Esophagus squamous epithelium (tissue), 4 donors: ENCODE data around the gene PLEKHM3.

Experiments
- POLR2A ChIP-seq, 4 donors: fragments of 450-650 bp; IDR thresholded peaks; one replicate each; pipeline ENCODE4 v1.6.1; 2017; ENCODE audit warnings: antibody characterized with exemption in 4 of 4, mild to moderate bottlenecking in 4 of 4, moderate library complexity in 3 of 4
- TF ChIP-seq, protein P1 (sequence below), 6 experiments: fragments of 450-650 bp in 4 of 6; fragments of 200-600 bp in 2 of 6; sonication (generic) in 2 of 6; IDR thresholded peaks; one replicate each; pipeline ENCODE4 v1.5.1; 2016 to 2019; ENCODE audit warnings: antibody characterized with exemption in 6 of 6, mild to moderate bottlenecking in 4 of 6, moderate library complexity in 4 of 6

DNA sequence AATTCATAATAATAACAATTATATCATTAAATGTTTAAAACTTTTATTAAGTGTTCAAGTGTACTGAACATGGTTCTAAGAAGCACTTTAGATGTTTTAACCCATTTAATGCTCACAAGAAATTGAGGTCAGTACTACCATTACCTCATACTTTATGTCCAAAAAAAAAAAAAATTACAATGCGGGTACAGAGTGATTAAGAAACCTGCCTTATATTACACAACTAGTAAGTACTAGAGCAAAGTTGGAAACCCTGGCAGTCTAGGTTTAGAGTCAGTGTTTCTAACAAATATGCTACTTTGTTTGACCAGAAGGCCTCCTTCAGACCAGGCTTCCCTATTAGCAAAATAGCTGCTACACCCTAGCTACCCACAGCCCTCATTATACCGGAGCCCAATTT lies 28.5 kb downstream of the PLEKHM3 start:
- TF ChIP-seq, protein P1, sequence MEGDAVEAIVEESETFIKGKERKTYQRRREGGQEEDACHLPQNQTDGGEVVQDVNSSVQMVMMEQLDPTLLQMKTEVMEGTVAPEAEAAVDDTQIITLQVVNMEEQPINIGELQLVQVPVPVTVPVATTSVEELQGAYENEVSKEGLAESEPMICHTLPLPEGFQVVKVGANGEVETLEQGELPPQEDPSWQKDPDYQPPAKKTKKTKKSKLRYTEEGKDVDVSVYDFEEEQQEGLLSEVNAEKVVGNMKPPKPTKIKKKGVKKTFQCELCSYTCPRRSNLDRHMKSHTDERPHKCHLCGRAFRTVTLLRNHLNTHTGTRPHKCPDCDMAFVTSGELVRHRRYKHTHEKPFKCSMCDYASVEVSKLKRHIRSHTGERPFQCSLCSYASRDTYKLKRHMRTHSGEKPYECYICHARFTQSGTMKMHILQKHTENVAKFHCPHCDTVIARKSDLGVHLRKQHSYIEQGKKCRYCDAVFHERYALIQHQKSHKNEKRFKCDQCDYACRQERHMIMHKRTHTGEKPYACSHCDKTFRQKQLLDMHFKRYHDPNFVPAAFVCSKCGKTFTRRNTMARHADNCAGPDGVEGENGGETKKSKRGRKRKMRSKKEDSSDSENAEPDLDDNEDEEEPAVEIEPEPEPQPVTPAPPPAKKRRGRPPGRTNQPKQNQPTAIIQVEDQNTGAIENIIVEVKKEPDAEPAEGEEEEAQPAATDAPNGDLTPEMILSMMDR (IDR thresholded peaks at IDR 0.05) = no peak
- TF ChIP-seq POLR2A (IDR thresholded peaks at IDR 0.05) = no peak
